ENCODE data around the gene GPAM.
"Not testable (repeated sequence)": the region's sequence is repeated elsewhere in the genome, so short reads cannot be mapped to it uniquely, and the experiment has no call there.

Gene GPAM

DNA sequence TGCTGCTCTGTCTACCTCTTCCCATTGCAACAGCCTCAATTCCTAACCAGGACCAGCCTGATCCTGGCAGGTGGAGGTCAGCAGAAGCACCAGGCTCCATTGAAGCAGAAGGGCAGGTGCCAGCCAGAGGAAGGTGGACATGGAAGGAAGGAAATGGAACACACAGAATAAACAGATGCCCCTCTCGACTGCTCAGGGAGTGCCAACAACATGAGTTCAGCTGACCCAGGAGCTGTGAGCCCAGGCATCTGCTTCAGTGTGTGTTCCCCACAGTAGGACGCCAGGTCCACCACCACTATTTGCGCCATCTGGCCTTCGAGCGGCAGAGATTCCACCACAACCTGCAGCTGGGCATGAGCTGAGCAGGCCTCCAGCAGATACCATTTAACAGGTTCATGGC lies 56.7 kb downstream of the GPAM start:
- no peak for ATAC-seq

DNA sequence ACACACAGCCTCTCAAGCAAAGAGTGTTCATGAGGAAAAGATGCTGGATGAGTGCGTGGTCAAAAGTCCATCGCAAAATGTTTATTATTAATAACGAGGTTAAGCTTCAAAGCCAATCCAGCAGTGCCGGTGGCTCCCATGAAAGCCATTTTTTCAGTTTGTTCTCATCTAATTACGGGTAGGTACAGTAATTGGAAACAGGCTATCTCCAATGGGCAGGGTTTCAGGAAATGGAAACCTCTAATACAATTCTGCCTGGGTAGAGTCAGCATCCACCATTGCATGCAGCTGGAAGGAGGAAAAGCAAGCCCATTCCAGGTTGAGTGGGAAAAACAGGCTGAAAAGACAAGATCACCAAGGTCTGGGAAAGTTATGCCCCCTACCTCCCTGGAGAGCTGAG lies 57.4 kb downstream of the GPAM start:
- ATAC-seq: no peak

DNA sequence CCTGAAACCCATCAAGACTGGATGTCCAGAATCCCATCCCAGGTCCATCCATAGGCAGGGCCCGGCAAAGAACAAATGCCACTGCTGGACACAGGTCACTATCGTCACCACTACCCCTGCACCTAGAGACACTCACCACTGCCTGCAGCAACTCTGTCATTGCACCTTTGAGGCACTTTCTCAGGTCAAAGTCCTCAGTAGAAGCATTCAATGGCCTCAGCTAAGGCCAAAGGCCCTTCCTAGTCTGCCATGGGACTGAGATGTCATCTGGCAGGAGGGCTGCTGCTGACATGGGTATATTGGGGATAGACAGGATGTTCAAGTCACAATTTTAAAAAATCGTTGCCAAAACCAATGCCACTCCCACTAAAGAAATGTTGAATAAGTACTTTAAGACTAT lies 58.7 kb downstream of the GPAM start:
- ATAC-seq: no peak

DNA sequence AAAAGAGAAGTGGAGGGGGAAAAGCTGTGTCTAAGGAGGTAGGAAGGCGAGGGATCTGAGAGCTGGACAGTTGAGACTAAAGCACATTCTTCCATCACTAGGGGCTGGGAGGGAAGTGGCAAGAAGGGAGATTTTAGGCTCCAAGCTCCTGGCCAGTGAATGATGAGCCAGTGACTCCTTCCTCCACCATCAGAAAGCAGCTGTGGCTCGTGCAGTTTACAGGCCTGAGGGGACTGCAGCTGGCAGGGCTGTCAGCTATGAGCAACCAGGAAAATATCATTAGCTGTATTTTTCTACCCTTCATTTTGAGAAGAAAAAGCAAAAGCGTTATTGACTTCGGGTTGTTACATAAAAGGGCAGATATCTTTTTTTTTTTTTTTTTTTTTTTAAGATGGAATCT lies 60.7 kb downstream of the GPAM start:
- no peak for ATAC-seq

DNA sequence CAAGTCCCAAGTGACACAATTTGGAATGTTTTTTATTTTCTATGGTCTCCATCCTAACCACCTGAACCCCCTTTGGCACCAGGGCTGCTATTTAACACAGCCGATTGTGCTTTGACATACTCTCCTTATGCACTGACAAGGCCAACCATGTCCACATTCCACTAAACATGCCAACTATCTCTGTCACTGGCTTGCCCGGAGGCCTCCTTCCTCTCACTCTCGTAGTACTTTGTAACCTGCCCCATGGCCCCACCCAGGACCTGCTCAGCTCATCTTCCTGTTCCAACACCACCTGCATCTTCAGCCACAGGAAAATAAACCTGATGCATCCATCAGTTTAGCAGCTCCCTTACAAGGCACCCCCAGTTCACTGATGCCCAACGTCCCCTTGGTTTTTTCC lies 63.1 kb downstream of the GPAM start:
- ATAC-seq: no peak

DNA sequence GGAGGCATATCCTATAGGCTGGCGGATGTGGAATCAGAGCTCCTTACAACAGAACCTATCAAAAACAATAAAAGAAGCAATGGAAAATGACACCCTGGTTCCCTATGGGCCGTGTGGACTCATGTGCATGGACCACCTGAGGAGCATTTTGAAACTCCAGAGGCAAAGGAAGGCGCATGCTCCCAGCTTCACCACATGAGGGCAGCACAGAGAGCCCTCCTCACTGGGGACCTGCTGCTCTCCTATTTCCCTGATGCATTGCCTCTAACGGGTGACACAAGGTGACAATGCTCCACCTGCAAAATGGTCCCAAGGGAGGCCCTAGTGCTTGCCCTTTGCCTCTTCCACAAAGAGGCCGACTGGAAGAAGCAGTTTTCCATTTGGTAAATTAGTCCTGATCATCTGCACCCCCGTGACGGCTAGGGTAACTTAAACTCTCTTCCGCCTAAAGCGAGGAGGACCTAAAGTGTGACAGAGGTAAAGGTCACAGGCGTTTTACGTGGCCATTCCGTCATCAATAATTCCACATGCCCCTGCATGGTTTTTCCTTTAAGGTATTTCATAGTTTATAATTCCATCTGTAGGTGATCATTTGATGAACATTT lies 67.7 kb downstream of the GPAM start:
- peak in 1 of 2 donors; percentile 35 for ATAC-seq

DNA sequence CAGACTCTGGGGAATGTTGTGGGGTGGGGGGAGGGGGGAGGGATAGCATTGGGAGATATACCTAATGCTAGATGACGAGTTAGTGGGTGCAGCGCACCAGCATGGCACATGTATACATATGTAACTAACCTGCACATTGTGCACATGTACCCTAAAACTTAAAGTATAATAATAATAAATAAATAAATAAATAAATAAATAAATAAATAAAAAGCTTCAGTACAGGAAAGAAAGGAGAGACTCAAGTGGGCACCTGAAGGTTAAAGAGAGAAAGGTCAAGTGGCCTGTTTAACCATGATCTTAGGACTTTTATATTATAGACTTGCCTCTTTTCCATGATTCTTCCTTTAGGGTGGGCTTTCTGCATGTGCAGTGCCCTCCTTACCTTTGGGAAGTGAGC lies 73.8 kb downstream of the GPAM start:
- not testable (repeated sequence) for ATAC-seq

All from activated CD4-positive, CD25-positive, alpha-beta regulatory T cell treated with anti-CD3 and anti-CD28 coated beads, Interleukin-2, amount 50 U/mL, for 24 hours (primary cell).